CD4-positive, alpha-beta T cell treated with Interleukin-4 for 4 hours (primary cell): Measurements from ENCODE around the gene HNRNPCL1.
"Not testable (repeated sequence)": the region's sequence is repeated elsewhere in the genome, so short reads cannot be mapped to it uniquely, and the experiment has no call there.

Source experiments
- DNase-seq: peaks from one replicate; pipeline ENCODE4 v3.0.0-alpha.2; 2020

HNRNPCL1 gene

DNA sequence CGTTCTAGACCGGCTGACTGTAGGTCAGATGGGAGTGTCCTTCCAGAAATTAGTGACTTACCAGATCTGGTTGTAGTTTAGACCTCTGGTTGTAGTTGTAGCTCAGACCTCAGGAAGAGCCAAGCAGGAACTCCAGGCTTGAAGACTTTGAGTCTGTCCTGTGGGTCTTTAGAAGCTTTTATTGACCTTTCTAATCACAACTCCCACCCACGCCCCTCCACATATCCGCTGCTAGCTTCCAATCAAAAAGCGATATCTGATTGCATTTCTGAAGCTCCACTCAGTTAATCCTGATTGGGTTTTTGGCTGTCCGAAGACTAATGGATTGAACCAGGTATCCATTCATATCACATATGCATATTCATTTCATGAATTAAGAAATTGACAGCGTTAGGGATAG is at the start of gene HNRNPCL1:
Gene HNRNPCL1, minus strand, starts transcription at position 101 of the 400 bp plus-strand sequence. CDS start 431 bp downstream, outside the sequence.
- not testable (repeated sequence) for DNase-seq

DNA sequence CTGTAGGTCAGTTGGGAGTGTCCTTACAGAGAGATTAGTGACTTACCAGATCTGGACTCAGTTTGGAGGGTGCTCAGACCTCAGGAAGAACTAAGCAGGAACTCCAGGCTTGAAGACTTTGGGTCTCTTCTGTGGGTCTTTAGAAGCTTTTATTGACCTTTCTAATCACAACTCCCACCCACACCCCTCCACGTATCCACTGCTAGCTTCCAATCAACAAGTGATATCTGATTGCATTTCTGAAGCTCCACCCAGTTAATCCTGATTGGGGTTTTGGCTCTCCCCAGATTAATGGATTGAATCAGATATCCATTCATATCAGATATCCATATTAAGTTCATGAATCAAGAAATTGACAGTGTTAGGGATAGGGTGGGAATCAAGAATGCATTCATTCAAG is 49.6 kb upstream of the HNRNPCL1 start, which contains the start of gene PRAMEF10:
Gene PRAMEF10, minus strand, starts transcription at position 101 of the 400 bp plus-strand sequence. CDS start 2,423 bp downstream, outside the sequence.
- DNase-seq: not testable (repeated sequence)

DNA sequence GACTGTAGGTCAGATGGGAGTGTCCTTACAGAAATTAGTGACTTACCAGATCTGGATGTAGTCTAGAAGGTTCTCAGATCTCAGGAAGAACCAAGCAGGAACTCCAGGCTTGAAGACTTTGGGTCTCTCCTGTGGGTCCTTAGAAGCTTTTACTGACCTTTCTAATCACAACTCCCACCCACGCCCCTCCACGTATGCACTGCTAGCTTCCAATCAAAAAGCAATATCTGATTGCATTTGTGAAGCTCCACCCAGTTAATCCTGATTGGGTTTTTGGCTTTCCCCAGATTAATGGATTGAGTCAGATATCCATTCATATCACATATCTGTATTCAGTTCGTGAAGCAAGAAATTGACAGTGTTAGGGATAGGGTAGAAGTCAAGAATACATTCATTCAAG is 37.6 kb upstream of the HNRNPCL1 start, which contains the start of gene PRAMEF4:
Gene PRAMEF4, minus strand, starts transcription at position 101 of the 400 bp plus-strand sequence. CDS start 2,807 bp downstream, outside the sequence.
- not testable (repeated sequence) for DNase-seq

DNA sequence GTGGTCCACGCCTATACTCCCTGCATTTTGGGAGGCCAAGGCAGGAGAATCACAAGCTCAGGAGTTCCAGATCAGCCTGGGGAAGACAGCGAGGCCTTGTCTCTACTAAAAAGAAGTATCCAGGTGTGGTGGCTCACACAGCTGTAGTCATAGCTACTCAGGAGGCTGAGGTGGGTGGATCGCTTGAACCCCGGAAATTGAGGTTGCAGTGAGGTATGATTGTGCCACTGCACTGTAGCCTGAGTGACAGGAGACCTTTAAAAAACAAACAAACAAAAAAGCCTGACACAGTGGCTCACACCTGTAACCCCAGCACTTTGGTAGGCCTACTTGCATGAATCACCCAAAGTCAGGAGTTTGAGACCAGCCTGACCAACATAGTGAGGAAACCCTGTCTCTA is 29.9 kb upstream of the HNRNPCL1 start:
- DNase-seq: not testable (repeated sequence)

DNA sequence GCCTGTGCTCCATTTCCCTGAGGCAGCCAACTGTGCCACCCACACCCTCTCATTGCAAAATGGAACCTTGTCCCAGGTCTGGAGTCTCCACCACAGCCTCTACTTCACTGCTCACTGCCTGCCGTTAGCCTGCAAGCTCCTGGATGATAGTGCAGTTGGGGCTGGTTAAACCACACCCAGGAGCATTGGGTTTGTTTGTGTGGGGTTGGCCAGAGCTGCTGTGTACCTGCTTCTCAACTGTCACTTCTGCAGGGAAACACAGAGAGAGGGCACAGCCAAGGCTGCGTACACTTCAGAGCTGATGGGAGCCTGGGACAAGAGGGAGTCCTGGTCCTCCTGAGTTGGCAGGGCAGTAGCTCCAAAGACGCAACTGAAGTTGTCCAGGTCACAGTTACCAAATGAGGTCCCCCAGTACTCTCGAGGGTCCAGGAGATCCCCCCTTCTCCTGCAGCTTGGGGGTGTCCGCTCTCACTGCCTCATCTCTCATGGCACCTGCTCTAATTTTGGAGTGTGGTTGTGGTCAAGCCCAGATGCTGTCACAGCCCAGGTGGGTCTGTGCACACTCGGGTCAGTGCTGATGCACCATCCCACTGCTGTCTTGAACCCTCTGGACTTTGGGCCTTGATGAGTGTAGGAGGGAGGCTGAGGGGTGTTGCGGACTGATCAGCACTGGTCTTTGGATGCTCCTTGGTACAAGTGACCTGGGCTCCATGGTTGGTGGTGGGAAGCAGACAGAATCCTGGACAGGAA is 14.8 kb upstream of the HNRNPCL1 start:
- DNase-seq: not testable (repeated sequence)

DNA sequence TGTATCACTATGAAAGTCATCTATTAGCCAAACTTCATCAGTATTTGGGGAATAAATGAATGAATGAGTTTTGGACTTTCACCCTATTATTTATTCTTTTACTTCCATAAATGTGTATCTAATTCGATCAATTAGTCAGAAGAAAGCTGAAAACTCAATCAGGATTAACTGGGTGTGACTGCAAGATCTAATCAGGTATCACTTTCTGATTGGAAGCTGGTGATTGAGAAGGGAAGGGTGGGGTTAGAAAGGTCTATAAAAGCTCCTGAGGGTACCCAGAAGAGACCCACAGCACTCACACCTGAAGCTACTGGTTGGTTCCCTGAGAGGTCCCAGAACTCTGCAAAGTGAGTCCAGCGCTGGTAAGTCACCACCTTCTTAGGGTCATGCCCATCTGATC is 8.3 kb upstream of the HNRNPCL1 start, which contains the start of gene PRAMEF2:
Gene PRAMEF2, plus strand, starts transcription at position 301 of the 400 bp plus-strand sequence. CDS start 1,924 bp downstream, outside the sequence.
- not testable (repeated sequence) for DNase-seq

DNA sequence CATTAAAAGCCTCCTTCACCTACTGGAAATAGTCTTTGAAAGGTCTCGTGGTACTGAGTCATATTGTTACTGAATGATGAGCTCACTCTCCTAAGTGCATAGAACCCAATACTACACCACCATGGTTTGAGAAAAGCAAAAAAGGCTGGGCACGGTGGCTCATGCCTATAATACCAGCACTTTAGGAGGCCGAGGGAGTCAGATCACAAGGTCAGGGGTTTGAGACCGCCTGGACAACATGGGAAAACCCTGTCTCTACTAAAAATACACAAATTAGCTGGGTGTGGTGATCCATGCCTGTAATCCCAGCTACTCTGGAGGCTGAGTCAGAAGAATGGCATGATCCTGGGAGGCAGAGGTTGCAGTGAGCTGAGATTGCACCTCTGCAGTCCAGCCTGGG is 3.3 kb upstream of the HNRNPCL1 start:
- DNase-seq: no peak

DNA sequence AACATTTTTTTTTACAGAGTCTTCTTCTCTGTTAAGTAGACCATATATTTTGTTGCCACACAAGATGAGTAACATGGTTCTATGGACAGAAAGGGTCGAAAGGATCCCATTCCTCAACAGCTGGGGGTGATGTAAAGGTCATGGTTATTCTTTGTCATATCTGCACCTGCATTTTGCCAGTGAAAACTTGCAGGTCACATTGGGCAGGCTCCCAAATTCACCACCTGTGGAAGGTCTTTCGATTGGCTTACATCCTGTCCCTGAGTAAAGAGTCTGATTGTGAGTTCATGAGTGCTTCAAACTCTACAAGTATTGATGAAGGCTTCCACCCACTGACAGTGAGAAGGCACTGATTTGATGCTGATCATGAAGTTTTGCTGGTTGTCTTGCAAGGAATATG is 15.3 kb downstream of the HNRNPCL1 start:
- DNase-seq: not testable (repeated sequence)

DNA sequence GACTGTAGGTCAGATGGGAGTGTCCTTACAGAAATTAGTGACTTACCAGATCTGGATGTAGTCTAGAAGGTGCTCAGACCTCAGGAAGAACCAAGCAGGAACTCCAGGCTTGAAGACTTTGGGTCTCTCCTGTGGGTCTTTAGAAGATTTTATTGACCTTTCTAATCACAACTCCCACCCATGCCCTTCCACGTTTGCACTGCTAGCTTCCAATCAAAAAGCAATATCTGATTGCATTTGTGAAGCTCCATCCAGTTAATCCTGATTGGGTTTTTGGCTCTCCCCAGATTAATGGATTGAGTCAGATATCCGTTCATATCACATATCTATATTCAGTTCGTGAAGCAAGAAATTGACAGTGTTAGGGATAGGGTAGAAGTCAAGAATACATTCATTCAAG is 17.2 kb downstream of the HNRNPCL1 start, which contains the start of gene PRAMEF11:
Gene PRAMEF11, minus strand, starts transcription at position 101 of the 400 bp plus-strand sequence. CDS start 2,621 bp downstream, outside the sequence.
- DNase-seq: not testable (repeated sequence)

DNA sequence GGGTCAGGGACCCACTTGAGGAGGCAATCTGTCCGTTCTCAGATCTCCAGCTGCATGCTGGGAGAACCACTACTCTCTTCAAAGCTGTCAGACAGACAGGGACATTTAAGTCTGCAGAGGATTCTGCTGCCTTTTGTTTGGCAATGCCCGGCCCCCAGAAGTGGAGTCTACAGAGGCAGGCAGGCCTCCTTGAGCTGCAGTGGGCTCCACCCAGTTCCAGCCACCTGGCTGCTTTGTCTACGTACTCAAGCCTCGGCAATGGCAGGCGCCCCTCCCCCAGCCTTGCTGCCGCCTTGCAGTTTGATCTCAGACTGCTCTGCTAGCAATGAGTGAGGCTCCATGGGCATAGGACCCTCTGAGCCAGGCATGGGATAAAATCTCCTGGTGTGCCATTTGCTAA is 29.5 kb downstream of the HNRNPCL1 start:
- not testable (repeated sequence) for DNase-seq

DNA sequence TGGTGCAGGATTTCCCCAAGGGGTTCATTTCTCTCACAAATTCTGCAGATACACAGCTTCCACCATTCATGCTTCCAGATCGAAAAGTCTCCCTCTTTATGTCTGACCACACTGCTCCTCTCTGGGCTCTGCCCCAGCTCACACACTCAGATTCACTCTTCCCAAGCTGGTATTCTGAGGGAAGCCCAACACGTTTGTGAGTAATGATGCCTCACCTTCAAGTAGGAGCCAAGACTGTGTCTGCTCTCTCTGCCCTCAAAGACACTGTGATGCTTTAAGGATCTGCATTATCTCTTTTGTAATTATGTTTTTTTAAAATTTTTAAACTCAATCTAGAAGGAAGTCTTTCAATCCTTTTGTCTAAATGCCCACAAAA is 37.1 kb downstream of the HNRNPCL1 start:
- DNase-seq: no peak

DNA sequence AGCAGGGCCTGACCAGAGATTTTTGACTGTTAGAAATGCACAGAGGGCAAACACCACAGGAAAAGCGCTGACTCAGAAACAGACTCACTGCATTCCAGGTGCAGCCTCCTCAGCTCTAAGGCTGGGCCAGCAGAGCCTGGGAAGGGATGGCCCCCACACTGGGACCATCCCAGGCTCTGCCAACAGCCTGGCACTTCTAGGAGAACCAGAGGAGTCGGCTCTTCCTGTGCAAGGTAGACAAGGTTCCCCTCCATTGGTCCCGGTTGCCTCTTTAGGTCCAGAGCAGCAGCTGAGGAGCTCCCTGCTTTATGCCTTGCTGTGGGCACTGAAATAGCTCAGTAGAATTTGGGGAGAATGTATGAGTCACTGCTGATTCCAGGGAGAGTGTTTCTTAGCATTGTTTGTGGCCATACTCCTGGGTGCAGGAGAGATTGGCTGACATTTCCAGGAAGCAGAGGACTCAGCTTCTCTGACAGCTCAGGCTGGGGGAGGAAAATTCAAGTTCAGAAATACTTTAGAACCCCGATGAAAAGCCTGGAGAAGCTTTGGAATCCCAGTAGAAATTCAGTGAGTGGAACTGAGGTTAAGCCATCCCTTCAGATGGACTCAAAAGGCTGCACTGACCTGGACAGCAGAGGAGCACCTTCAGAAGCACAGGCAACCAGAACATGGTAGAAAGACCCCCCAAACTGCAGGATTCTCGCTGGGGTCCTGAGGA is 37.7 kb downstream of the HNRNPCL1 start:
- no peak for DNase-seq

DNA sequence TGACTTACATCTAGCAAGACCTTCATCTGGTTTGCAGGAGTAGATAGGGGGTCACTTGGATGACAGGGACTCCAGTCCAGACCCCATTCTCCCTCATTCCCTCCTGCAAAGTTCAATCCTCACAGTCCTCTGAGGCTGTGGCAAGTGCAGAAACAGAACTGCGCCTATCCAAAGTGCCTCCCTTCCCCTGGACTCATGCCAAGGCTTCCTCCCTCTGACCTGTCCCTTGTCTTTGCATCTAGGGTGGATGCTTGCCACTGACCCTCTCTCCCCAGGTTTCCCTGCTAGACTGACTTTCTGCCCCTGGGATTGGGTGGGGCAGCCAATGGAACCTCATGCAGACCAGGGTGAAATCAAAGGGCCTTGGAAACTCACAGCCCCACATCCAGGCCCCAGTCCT is 38.6 kb downstream of the HNRNPCL1 start:
- no peak for DNase-seq

DNA sequence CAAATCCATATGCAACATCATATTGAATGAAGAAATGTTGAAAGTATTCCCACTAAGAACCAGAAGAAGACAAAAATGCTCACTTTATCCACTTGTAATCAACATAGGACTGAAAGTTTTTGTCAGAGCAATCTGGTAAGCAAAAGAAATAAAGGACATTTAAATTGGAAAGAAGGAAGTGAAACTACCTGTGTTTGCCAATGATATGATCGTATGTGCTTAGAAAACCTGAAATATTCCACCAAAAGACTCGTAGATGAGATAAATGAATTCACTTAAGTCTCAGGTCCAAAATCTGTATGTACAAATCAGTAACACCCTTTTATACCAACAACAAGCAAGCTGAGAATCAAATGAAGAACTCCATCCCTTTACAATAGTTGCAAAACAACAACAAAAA is 48.8 kb downstream of the HNRNPCL1 start:
- no peak for DNase-seq

DNA sequence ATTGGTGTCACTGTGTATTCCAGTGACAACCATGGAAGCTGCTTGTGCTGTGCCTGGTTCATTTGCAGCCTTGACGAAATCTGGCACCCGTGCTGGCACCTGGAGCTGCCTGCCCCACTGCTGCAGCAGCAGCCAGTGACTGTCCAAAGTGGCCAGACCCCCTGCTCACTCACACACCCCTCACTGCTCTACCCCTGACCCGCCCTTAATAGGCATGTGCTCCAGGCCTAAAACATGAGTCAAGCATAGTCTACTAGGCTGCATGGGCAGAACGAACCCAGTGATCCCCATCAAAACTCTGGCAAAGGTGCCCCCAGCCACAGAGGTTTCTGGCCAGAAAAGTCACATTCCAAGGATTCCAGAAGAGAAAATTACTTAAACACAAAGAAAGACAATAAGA is 49.6 kb downstream of the HNRNPCL1 start:
- DNase-seq: no peak
